GM18951 (cell line): ENCODE data around the gene KCNAB3.
"Not testable (repeated sequence)": the region's sequence is repeated elsewhere in the genome, so short reads cannot be mapped to it uniquely, and the experiment has no call there.

ENCODE experiments used
- POLR2A ChIP-seq: IDR thresholded peaks from 4 replicates; pipeline ENCODE4 v1.6.1; 2011; ENCODE audit warnings: mild to moderate bottlenecking; ENCODE audit not compliant: insufficient read length, insufficient read depth; ENCODE audit errors: extremely low read depth
- in situ Hi-C: fragments of 300-500 bp; cut with MboI; formaldehyde crosslinking; loops from one replicate; pipeline ENCODE4 v1.12.0; 2022; ENCODE audit warnings: low sequenced_read_pairs, mixed read lengths, inconsistent platforms; ENCODE audit not compliant: unreplicated experiment

The KCNAB3 gene

DNA sequence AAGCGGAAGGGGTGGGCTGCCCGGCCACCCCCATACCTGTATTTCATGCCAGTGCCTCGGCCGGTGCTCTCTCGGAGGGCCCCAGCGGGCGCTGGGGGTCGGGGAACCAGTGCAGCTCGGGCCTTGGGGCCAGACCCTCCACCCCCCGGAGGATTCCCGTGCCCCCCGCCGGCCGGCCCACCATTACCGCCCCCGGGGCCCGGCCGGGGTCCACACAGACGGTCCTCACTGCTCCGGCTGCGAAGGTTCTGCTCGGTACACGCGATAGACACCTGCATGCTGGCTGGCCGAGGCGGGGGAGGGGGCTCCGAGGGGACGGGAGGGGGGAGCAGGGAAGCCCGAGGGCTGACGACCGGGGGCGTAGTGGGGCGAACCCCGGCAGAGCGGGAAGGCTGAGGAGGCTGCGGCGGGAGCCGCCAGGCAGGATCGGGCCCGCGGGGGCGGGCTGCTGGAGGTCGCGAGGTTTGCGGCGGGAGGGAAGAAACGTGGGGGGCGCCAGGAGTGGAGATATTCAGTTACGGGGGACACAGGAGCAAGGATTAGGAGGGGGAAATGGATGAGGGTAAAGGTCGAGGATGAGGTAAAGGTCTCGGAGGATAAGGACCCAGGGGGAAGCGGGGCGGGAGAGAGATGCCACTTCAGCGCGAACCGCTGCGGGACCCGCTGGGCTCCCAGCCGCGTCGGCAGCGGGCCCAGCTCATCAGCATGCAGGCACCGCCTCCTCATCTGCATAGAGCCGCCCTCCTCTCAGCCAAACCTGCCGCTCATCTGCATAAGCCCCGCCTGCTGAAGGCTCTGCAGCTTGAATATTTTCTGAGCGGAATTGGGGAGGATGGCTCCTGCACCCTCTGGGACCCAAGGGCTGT, at the start of gene KCNAB3:
KCNAB3 (minus strand) TSS at position 699 of the 866 bp plus-strand sequence; CDS start at position 278, 421 bp downstream.
- no peak for TF ChIP-seq POLR2A
- in situ Hi-C loops, result no loop called here

DNA sequence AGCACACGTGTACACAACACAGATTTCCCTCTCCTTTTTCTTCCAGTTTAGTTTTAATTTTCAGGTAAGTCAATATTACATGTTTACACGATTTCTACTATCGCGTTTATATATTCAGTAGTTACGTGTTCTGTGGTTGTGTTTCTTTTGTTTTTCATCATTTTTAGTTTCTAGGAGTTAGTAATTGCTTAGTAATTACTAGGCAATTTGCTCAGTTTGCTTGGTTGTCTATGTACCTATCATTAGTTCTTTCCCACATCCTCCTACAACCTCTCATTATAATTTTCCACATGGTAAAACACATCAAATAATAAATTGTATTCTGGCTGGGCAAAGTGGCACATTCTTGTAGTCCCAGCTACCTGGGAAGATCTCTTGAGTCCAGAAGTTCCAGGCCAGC, 48.1 kb upstream of the KCNAB3 start:
- no peak for TF ChIP-seq POLR2A
- in situ Hi-C loops, result no loop called here

DNA sequence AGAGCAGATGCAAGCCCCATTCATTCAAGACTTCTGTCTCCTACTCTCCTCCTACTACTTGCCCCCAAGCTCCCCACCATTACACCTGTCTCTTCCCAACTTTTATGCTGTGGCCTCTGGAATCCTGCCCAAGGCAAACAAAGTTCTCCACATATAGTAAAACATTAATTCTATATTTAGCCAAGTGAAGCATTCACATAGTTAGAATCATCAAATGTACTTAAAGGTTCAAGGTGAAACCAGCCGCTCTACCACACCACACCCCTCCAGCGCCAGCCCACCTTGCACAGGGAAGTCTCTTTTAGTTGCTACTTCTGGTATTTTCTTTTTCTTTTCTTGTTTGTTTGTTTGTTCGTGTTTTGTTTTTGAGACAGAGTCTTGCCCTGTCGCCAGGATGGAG, 47.4 kb upstream of the KCNAB3 start:
- in situ Hi-C loops, result no loop called here
- no peak for TF ChIP-seq POLR2A

DNA sequence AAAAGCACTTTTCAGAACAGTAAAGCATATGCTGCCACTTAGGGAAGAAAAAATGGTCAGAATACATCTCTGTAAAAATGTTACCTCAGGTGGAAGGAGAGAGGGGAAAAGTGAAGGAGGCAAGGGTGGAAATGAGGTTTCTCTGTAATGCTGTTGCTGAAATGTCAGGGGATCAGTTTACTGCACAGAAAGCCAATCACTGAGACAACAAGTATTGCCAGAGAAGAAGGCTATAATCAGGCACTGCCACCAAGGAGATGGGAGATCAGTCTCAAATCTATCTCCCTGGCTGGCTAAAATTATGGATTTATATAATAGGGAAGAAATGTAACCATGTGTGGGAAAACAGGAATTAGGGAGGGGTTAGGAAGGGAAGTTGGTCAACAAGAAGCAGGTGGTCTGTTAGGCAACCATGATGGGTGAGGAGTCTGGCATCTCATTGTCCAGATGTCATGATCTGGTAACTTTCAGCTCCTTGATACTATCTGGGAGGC, 45.0 kb upstream of the KCNAB3 start:
- TF ChIP-seq POLR2A, result no peak

DNA sequence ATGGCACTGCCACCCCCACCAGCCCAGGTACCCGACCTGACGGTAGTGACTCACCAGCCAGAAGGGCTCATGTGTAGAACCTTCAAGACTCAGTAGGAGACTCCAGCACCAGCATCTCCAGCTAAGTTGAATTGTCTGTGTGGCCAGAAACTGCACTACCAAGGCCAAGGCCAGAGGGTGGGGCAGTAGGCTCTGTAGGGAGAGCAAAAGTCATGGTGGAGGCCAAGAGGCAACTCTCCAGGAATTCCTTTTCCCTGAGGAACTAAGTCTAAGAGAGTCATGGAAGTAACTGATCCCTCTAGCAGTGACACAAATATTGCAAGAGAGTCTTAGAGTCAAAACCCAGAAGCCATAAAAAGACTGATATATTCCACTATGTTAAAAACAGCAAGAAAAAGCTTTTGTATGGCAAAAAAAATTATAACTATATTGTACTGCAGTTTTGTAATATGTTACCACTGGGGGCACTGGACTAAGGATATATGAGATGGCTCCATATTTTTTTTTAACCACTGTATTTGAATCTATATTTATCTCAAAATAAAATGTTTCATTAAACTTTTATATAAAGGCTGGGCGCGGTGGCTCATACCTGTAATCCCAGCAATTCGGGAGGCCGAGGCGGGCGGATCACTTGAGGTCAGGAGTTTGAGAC, 42.6 kb upstream of the KCNAB3 start:
- no peak for TF ChIP-seq POLR2A
- in situ Hi-C loops, result no loop called here

More for the DNA sequence above, 45.0 kb upstream of the KCNAB3 start:
- in situ Hi-C loops, result no loop called here

DNA sequence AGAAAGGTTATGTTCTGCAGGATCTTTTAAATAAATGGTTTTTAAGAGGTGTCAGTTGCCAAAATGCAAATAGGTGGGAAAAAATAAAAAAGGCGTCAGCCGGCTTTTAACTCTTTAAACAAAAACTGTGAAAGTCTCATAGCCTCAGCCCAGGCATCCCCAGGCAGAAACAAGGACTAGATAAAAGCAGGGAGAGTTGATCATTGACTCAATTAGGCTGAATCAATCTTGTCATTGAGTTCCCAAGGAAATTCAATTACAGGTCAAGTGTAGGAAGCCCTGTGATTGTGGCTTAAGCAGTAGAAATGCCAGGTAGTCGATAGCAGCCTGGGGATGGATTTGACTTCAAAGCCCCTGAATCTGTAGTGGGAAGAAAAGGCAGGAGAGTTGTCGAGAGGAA, 42.0 kb upstream of the KCNAB3 start:
- in situ Hi-C loops, result no loop called here
- TF ChIP-seq POLR2A, result no peak

DNA sequence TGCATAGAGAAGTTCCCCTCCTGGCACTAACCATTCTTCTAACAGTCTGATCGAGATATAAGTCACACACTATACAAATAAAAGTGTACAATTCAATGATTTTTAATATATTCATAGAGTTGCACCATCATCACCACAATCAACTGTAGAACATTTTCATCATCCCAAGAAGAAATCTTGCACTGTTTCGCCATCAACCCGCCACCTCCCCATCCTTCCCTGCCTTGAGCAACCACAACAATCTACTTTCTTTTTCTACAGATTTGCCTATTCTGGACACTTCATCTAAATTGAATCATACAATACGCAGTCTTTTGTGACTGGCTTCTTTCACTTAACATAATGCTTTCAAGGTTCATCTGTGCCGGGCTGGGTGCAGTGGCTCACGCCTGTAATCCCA, 39.8 kb upstream of the KCNAB3 start:
- TF ChIP-seq POLR2A, result no peak
- in situ Hi-C loops, result no loop called here

DNA sequence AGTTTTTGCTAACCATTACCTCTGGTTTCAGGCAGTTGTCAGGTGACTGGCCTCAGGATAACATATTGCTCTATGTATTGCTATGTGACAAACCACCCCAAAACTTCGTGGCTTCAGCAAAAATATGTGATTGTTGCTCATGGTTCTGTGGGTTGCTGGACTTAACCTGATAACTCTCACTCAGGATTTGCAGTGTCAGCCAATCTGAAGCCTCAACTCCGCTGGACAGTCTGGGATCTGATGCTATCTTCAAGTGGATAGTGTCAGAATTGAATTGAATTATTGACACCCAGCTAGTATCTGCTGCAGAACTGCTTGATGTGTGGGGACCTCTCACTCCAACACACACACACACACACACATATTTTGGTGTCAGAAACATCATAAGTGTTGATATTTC, 38.1 kb upstream of the KCNAB3 start:
- in situ Hi-C loops, result no loop called here
- TF ChIP-seq POLR2A, result no peak

DNA sequence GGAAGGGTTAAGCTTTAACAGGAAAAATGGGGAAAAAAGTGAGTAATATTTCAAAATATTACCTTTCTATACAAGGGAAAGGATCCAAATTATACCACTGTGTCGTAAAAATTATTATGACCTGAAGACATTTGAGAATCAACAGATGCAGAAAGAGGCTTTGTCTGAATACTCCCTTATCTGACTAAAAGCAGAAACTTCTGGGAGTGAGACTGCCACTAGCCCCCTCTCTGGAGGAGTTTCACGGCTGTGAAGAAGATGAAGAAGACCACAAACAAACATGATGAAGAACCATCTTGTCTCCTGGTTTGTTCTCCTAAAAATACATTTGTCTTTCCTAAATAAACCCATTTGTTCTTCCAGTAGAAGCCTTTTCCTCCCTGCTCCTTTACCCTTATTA, 31.8 kb upstream of the KCNAB3 start:
- no peak for TF ChIP-seq POLR2A
- in situ Hi-C loops, result no loop called here

DNA sequence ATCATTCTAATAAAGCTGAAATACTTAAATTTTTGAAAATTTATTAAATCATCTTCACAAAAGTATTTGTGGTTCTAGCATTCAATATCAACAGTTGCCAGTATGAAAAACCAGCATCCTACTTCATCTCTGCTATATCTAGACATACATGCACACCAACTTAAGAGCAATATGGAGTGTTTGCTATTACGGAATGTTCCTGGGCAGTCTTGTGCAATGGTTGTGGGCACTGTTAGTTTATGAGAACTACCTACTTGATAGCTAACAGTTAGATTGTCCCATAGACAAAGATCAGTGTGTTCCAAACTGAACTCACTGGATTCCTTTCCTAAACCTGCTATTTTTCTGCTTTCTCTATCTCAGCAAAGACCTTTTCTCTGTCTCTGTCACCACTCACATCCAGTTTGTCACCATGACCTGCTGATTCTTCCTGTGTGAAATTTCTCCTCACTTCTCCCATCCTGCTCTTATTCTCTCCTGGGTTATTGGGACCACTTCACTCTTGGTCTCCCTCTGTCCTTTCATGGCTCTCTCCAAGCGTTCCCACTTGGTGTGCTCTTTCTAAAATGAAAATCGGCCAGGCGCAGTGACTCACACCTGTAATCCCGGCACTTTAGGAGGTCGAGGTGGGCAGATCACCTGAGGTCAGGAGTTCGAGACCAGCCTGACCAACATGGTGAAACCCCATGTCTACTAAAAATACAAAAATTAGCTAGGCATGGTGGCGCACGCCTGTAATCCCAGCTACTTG, 30.0 kb upstream of the KCNAB3 start:
- TF ChIP-seq POLR2A, result no peak
- in situ Hi-C loops, result no loop called here

DNA sequence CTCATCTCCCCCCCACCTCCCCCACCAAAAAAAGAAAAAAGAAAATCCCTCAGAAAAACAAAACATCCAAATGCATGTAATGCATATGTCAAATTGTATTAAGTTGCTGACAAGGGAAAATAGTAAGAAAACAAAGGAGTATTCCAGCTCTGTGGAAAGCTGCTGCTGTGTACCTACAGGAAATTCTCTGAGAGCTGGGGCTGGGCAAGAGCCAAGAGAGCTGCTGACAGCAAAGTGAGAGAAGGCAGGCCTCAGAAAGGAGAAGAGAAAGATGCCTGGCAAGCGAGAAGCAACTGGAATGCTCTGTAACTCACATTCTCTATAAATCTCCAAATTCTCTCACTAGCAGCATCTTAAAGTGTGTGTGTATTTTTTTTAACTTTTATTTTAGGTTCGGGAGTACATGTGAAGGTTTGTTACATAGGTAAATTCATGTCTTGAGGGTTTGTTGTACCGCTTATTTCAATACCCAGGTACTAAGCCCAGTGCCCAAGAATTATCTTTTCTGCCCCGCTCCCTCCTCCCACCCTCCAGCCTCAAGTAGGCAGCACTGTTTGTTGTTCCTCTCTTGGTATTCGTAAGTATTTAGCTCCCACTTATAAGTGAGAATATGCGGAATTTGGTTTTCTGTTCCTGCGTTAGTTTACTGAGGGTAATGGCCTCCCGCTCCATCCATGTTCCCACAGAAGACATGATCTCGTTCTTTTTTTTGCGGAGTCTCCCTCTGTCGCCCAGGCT, 26.7 kb upstream of the KCNAB3 start:
- in situ Hi-C loops, result no loop called here

DNA sequence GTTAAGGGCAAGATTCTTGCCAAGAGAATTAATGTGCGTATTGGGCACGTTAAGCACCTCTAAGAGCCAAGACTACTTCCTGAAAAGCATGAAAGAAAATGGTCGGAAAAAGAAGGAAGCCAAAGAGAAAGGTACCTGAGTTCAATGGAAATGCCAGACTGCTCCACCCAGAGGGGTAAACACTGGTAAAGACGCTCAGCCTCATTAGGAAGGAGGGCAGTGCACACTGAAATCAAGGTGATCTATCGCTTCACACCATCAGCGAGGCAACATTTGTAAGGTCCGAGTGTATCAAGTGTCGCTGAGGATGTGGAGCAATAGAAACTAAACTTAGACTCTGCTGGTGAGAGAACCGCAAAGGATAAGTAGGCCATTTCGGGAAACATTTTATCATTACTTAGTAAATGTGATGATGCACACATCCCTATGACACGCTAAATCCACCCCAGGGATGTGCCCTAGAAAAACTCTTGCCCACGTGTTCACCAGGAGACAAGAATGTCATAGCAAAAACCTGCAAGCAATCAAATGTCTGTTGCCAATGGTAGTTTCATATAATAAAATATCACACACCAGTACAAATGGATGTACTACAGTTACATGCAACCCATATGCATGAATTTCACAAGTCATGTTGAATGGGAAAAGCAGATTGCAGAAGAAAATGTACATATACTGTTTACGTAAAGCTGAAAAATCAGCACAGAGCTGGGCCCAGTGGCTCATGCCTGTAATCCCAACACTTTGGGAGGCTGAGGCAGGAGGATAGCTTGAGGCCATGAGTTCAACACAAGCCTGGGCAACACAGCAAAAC, 26.0 kb upstream of the KCNAB3 start:
- TF ChIP-seq POLR2A, result no peak
- in situ Hi-C loops, result no loop called here

More for the DNA sequence above, 26.7 kb upstream of the KCNAB3 start:
- no peak for TF ChIP-seq POLR2A

DNA sequence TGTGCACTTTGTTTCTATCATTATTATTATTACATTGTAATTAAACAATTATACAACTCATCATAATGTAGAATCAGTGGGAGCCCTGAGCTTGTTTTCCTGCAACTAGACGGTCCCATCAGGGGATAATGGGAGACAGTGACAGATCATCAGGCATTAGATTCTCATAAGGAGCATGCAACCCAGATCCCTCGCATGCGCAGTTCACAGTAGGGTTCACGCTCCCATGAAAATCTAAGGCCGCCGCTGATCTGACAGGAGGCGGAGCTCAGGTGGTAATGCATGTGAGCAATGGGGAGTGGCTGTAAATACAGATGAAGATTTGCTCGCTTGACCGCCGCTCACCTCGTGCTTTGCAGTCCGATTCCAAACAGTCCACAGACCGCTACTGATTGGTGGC, 23.6 kb upstream of the KCNAB3 start:
- in situ Hi-C loops, result not testable (repeated sequence)
